ENCODE measurements around the gene CDC42EP2. TPM values are rescaled to one million over a fixed set of nuclear protein-coding genes. Genes with fewer than 3 reads are reported as not detected.

Gene CDC42EP2
- total and polyA plus RNA-seq, 2 of the 13 experiments (the other 11 are each of a cell fraction or from before 2014, with no cell fraction given), result 2.3 to 7.1 TPM

DNA sequence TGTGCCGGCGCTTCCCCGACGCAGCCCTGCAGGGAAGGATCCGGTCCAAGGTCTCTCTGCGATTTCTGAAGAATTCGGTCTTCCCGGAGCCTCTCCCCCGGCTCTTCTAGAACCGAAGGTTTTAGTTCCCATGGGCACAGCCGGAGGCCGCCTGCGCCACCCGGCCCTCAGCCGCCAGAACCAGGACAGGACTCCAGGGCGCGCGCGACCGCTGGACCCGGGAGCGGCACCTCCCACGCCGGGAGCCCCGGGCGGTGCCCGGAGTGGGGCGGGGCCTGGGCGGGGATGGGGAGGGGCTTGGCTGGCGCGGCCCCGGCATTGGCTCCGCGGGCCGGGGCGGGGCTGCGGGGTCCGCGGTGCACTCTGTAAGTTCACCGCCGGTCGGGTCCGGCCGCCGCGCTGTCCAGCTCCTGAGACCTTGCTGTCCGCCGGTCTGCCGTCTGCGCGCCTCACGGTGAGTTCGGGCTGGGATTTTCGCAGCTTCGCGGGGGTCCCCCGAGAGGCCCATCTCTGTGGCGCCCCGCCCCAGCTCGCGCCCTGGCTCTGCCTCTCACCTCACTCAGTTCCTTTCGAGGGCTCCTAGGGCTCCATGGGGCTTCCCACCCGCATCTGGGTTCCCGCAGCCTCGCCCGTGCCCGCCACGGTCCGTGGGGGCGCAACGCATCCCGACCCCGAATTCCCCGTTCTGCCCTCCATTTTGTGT lies at the start of gene CDC42EP2 (continued):
- TF ChIP-seq SIX1 (CRISPR knock-in tag; IDR thresholded peaks at IDR 0.05; ENCODE audit: borderline replicate concordance), result no peak
- no peak for TF ChIP-seq ZNF101 (CRISPR knock-in tag; IDR thresholded peaks at IDR 0.05; ENCODE audit: borderline replicate concordance, low read depth)
- no peak for TF ChIP-seq ZNF589 (CRISPR knock-in tag; conservative IDR thresholded peaks at IDR 0.05)
- no peak for TF ChIP-seq NFKBIZ (CRISPR knock-in tag; IDR thresholded peaks at IDR 0.05)
- TF ChIP-seq ELF3 (CRISPR knock-in tag; IDR thresholded peaks at IDR 0.05), result no peak
- TF ChIP-seq, protein P1, sequence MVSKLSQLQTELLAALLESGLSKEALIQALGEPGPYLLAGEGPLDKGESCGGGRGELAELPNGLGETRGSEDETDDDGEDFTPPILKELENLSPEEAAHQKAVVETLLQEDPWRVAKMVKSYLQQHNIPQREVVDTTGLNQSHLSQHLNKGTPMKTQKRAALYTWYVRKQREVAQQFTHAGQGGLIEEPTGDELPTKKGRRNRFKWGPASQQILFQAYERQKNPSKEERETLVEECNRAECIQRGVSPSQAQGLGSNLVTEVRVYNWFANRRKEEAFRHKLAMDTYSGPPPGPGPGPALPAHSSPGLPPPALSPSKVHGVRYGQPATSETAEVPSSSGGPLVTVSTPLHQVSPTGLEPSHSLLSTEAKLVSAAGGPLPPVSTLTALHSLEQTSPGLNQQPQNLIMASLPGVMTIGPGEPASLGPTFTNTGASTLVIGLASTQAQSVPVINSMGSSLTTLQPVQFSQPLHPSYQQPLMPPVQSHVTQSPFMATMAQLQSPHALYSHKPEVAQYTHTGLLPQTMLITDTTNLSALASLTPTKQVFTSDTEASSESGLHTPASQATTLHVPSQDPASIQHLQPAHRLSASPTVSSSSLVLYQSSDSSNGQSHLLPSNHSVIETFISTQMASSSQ (IDR thresholded peaks at IDR 0.05; ENCODE audit: low read depth), result no peak
- TF ChIP-seq, protein P1 (CRISPR knock-in tag; IDR thresholded peaks at IDR 0.05; ENCODE audit: borderline replicate concordance), result no peak
- TF ChIP-seq, protein P2, sequence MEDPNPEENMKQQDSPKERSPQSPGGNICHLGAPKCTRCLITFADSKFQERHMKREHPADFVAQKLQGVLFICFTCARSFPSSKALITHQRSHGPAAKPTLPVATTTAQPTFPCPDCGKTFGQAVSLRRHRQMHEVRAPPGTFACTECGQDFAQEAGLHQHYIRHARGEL (CRISPR knock-in tag; IDR thresholded peaks at IDR 0.05), result no peak
- TF ChIP-seq ZMYM2 (CRISPR knock-in tag; IDR thresholded peaks at IDR 0.05), result no peak
- TF ChIP-seq ZNF746 (CRISPR knock-in tag; IDR thresholded peaks at IDR 0.05), result no peak
- no peak for TF ChIP-seq NKX3-1 (CRISPR knock-in tag; IDR thresholded peaks at IDR 0.05)
- TF ChIP-seq ZNF251 (CRISPR knock-in tag; IDR thresholded peaks at IDR 0.05), result no peak
- TF ChIP-seq YY1 (IDR thresholded peaks at IDR 0.05; ENCODE audit: insufficient read depth, insufficient replicate concordance, low read depth, low read length), result peak; percentile 56
- TF ChIP-seq ZNF331 (CRISPR knock-in tag; IDR thresholded peaks at IDR 0.05), result no peak
- no peak for TF ChIP-seq ATRX (CRISPR knock-in tag; IDR thresholded peaks at IDR 0.05; ENCODE audit: borderline replicate concordance)
- TF ChIP-seq ZNF775 (CRISPR knock-in tag; IDR thresholded peaks at IDR 0.05; ENCODE audit: borderline replicate concordance), result no peak
- no peak for TF ChIP-seq NFE2L1 (CRISPR knock-in tag; IDR thresholded peaks at IDR 0.05; ENCODE audit: borderline replicate concordance)
- no peak for TF ChIP-seq ADNP (CRISPR knock-in tag; IDR thresholded peaks at IDR 0.05)
- TF ChIP-seq TMF1 (CRISPR knock-in tag; IDR thresholded peaks at IDR 0.05; ENCODE audit: low read depth), result 0 out of 2 replicates have a peak, but pooled peaks have one; percentile 56
- TF ChIP-seq HMG20A (CRISPR knock-in tag; IDR thresholded peaks at IDR 0.05; ENCODE audit: borderline replicate concordance), result no peak
- TF ChIP-seq, protein P3, sequence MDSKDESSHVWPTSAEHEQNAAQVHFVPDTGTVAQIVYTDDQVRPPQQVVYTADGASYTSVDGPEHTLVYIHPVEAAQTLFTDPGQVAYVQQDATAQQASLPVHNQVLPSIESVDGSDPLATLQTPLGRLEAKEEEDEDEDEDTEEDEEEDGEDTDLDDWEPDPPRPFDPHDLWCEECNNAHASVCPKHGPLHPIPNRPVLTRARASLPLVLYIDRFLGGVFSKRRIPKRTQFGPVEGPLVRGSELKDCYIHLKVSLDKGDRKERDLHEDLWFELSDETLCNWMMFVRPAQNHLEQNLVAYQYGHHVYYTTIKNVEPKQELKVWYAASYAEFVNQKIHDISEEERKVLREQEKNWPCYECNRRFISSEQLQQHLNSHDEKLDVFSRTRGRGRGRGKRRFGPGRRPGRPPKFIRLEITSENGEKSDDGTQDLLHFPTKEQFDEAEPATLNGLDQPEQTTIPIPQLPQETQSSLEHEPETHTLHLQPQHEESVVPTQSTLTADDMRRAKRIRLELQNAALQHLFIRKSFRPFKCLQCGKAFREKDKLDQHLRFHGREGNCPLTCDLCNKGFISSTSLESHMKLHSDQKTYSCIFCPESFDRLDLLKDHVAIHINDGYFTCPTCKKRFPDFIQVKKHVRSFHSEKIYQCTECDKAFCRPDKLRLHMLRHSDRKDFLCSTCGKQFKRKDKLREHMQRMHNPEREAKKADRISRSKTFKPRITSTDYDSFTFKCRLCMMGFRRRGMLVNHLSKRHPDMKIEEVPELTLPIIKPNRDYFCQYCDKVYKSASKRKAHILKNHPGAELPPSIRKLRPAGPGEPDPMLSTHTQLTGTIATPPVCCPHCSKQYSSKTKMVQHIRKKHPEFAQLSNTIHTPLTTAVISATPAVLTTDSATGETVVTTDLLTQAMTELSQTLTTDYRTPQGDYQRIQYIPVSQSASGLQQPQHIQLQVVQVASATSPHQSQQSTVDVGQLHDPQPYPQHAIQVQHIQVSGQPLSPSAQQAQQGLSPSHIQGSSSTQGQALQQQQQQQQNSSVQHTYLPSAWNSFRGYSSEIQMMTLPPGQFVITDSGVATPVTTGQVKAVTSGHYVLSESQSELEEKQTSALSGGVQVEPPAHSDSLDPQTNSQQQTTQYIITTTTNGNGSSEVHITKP (CRISPR knock-in tag; IDR thresholded peaks at IDR 0.05; ENCODE audit: low read depth), result no peak
- 0 out of 2 replicates have a peak, but pooled peaks have one; percentile 15 for TF ChIP-seq BCL6 (CRISPR knock-in tag; IDR thresholded peaks at IDR 0.05)
- no peak; the same call in 1 of the 2 replicates for TF ChIP-seq ELF1 (CRISPR knock-in tag; IDR thresholded peaks at IDR 0.05)
